Measurements from ENCODE around the gene PPP6R2. TPM values are rescaled to one million over a fixed set of nuclear protein-coding genes. Genes with fewer than 3 reads are reported as not detected.

PPP6R2 gene
- polyA plus RNA-seq, 2 donors = 30.2 to 38.2 TPM

DNA sequence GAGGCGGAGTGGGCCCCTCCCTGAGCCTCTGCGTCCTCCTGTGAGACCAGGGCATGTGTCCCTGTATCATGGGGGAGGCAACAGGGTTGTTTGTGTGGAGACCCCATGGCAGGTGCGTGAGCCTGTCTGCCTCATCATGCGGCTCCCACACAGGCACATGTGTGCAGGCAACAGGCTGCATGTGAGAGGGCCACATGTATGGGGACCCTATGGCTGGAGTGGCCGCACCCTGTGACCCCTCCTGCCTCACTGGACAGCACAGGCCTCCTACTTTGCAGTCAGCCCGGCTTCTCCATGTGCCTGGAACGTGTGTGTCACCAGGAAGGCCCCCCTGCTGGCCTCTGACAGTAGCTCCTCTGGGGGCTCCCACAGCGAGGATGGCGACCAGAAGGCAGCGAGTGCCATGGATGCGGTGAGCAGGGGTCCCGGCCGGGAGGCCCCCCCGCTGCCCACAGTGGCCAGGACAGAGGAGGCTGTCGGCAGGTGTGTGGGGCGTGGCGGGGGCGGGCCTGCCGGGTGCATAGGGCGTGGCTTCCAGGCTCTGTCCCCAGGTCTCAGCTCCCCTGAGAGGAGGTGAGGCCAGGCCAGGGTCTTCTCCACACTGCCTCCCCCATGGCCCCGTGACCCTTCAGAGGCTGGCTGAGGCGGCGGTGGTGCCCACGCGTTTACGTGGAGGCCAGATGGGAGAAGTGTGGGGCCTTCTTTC, 97.6 kb downstream of the PPP6R2 start:
- Histone ChIP-seq H3K27me3 (ENCODE audit: control insufficient read depth in 1 of 2, insufficient read depth in 2 of 2, low read length in 2 of 2) (no peaks in the 10 kb centered on the region), H3K4me1 (ENCODE audit: control insufficient read depth in 2 of 2, insufficient read depth in 2 of 2, low read length in 1 of 2) (no peaks in the 10 kb centered on the region), H3K27ac (ENCODE audit: low read depth in 2 of 2, low read length in 1 of 2) (no peak overlapping the region), H3K9me3 (ENCODE audit: control insufficient read depth in 2 of 2, insufficient read depth in 1 of 2, low read depth in 1 of 2, low read length in 1 of 2) (no peaks in the 10 kb centered on the region), H3K36me3 (ENCODE audit: control insufficient read depth in 2 of 2, insufficient read depth in 2 of 2, low read length in 1 of 2) (peaks cover 20 to 67% of the 10 kb centered on the region in 2 donors), H3K4me3 (ENCODE audit: low read depth in 1 of 2, low read length in 2 of 2) (no peak overlapping the region)
- 82 to 86% methylated on average over 26 of the region's 26 CpGs for WGBS, 2 donors

DNA sequence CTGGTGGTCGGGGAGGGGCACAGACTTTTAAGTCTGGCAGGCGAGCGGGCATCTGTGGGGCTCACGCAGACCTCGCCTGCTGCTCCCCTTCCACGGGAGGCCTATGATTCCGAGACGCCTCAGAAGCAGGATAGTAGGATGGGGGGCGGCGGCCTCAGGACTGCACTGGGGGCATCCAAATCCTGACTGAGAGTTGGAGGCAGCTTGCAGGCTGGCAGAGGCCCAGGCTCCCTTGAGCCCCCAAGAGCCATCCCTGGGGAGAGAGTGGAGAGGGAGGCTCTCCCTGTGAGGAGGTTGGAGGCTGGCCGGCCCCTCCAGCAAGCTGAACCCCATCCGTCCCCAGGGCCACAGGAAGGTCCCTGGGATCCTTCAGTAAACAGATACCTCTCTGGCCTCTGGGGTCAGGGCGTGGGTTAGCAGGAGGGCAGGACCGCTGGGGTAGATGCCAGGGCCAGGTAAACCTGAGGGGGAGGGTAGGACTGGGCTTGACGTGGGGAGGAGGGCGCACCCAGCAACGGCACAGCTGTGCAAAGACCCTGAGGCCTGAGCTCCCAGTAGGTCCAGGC, 98.4 kb downstream of the PPP6R2 start:
- H3K27me3 ChIP-seq (ENCODE audit: control insufficient read depth in 1 of 2, insufficient read depth in 2 of 2, low read length in 2 of 2) = no peaks in the 10 kb centered on the region
- H3K4me1 ChIP-seq (ENCODE audit: control insufficient read depth in 2 of 2, insufficient read depth in 2 of 2, low read length in 1 of 2) = no peaks in the 10 kb centered on the region
- no peaks in the 10 kb centered on the region for H3K9me3 ChIP-seq (ENCODE audit: control insufficient read depth in 2 of 2, insufficient read depth in 1 of 2, low read depth in 1 of 2, low read length in 1 of 2)
- 80 to 85% methylated on average over 16 to 17 of the region's 17 CpGs for WGBS, 2 donors
- H3K36me3 ChIP-seq (ENCODE audit: control insufficient read depth in 2 of 2, insufficient read depth in 2 of 2, low read length in 1 of 2) = peaks cover 20 to 66% of the 10 kb centered on the region in 2 donors
- no peak overlapping the region for H3K27ac ChIP-seq (ENCODE audit: low read depth in 2 of 2, low read length in 1 of 2)
- no peak overlapping the region for H3K4me3 ChIP-seq (ENCODE audit: low read depth in 1 of 2, low read length in 2 of 2)

DNA sequence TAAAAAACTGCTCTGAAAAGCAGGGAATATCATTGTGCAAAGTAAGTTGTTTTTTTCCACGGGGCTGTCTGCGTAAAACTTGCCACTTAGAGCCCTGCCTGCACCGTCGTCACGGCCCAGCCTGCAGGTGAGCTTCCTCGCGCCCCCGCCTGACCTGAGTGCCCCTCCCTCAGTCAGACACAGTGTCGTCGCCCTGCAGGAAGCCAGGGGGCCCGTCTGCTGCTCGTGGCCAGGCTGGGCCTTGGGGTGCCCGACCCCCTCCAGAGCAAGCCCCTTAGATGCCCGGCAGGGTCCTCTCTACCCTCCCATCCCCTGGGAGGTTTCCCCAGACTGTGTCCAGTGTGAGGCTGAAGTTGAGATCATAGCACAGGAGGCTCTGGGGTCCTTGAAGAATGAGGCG, 100.1 kb downstream of the PPP6R2 start:
- H3K27ac ChIP-seq (ENCODE audit: low read depth in 2 of 2, low read length in 1 of 2) = no peak overlapping the region
- 75 to 82% methylated on average over 15 of the region's 15 CpGs for WGBS, 2 donors
- peaks cover 26 to 71% of the 10 kb centered on the region in 2 donors for H3K36me3 ChIP-seq (ENCODE audit: control insufficient read depth in 2 of 2, insufficient read depth in 2 of 2, low read length in 1 of 2)

DNA sequence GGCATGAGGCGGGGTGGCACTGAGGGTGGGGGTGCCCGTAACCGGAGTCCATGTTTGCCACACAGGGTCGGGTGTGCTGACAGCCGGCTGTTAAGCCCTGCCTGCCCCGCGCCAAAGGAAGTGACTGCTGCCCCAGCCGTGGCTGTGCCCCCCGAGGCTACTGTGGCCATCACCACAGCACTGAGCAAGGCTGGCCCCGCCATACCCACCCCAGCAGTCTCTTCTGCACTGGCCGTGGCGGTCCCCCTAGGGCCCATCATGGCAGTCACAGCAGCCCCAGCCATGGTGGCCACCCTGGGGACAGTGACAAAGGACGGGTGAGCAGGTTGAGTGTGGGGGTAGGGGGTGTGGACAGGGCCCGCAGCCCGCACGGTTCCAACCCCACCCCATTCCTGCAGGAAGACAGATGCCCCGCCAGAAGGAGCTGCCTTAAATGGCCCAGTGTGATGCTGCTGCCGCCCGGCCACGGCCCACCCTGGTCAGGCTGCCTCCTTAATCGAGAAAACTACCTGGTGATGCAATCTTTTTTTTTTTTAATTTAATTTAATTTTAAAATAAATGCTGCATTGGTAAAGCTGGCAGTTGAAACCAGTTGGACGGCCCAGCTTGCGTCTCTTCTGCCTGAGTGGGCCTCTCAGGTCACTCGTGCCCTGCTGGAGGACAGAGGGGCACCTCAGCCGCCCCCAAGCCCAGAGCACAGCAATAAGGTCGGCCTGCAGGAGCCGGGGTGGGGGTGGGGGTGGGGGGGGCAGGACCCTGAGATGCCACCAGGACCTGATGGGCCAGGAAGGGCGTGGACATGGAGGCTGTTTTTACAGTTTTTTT, 100.9 kb downstream of the PPP6R2 start:
- Histone ChIP-seq H3K4me1 (ENCODE audit: control insufficient read depth in 2 of 2, insufficient read depth in 2 of 2, low read length in 1 of 2) (no peaks in the 10 kb centered on the region), H3K9me3 (ENCODE audit: control insufficient read depth in 2 of 2, insufficient read depth in 1 of 2, low read depth in 1 of 2, low read length in 1 of 2) (peaks cover 0 to 4% of the 10 kb centered on the region in 2 donors), H3K27ac (ENCODE audit: low read depth in 2 of 2, low read length in 1 of 2) (no peak overlapping the region), H3K4me3 (ENCODE audit: low read depth in 1 of 2, low read length in 2 of 2) (no peak overlapping the region), H3K27me3 (ENCODE audit: control insufficient read depth in 1 of 2, insufficient read depth in 2 of 2, low read length in 2 of 2) (no peaks in the 10 kb centered on the region), H3K36me3 (ENCODE audit: control insufficient read depth in 2 of 2, insufficient read depth in 2 of 2, low read length in 1 of 2) (peaks cover 20 to 71% of the 10 kb centered on the region in 2 donors)
- WGBS, 2 donors = 65 to 67% methylated on average over 28 of the region's 28 CpGs

More for the DNA sequence above, 100.1 kb downstream of the PPP6R2 start:
- Histone ChIP-seq H3K4me1 (ENCODE audit: control insufficient read depth in 2 of 2, insufficient read depth in 2 of 2, low read length in 1 of 2) (no peaks in the 10 kb centered on the region), H3K27me3 (ENCODE audit: control insufficient read depth in 1 of 2, insufficient read depth in 2 of 2, low read length in 2 of 2) (no peaks in the 10 kb centered on the region), H3K4me3 (ENCODE audit: low read depth in 1 of 2, low read length in 2 of 2) (no peak overlapping the region), H3K9me3 (ENCODE audit: control insufficient read depth in 2 of 2, insufficient read depth in 1 of 2, low read depth in 1 of 2, low read length in 1 of 2) (peaks cover 0 to 4% of the 10 kb centered on the region in 2 donors)

DNA sequence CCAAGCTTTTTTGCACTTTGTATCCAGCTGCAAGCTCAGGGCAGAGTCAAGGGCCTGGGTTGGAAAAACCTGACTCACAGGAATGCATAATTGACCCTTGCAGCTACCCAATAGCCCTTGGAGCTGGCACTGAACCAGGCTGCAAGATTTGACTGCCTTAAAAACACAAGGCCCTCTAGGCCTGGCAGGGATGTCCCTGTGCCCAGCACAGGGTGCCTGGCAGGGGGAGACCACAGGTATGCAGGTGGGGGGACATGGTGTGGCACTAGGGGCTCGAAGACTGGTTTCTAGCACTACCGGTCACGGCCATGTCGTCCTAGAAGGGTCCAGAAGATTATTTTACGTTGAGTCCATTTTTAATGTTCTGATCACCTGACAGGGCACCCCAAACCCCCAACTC, 101.5 kb downstream of the PPP6R2 start:
- H3K4me1 ChIP-seq (ENCODE audit: control insufficient read depth in 2 of 2, insufficient read depth in 2 of 2, low read length in 1 of 2) = no peaks in the 10 kb centered on the region
- H3K36me3 ChIP-seq (ENCODE audit: control insufficient read depth in 2 of 2, insufficient read depth in 2 of 2, low read length in 1 of 2) = peaks cover 15 to 64% of the 10 kb centered on the region in 2 donors
- no peak overlapping the region for H3K4me3 ChIP-seq (ENCODE audit: low read depth in 1 of 2, low read length in 2 of 2)
- H3K9me3 ChIP-seq (ENCODE audit: control insufficient read depth in 2 of 2, insufficient read depth in 1 of 2, low read depth in 1 of 2, low read length in 1 of 2) = peaks cover 0 to 4% of the 10 kb centered on the region in 2 donors
- H3K27me3 ChIP-seq (ENCODE audit: control insufficient read depth in 1 of 2, insufficient read depth in 2 of 2, low read length in 2 of 2) = no peaks in the 10 kb centered on the region
- H3K27ac ChIP-seq (ENCODE audit: low read depth in 2 of 2, low read length in 1 of 2) = no peak overlapping the region
- WGBS, 2 donors = 63 to 78% methylated on average over 5 of the region's 5 CpGs

DNA sequence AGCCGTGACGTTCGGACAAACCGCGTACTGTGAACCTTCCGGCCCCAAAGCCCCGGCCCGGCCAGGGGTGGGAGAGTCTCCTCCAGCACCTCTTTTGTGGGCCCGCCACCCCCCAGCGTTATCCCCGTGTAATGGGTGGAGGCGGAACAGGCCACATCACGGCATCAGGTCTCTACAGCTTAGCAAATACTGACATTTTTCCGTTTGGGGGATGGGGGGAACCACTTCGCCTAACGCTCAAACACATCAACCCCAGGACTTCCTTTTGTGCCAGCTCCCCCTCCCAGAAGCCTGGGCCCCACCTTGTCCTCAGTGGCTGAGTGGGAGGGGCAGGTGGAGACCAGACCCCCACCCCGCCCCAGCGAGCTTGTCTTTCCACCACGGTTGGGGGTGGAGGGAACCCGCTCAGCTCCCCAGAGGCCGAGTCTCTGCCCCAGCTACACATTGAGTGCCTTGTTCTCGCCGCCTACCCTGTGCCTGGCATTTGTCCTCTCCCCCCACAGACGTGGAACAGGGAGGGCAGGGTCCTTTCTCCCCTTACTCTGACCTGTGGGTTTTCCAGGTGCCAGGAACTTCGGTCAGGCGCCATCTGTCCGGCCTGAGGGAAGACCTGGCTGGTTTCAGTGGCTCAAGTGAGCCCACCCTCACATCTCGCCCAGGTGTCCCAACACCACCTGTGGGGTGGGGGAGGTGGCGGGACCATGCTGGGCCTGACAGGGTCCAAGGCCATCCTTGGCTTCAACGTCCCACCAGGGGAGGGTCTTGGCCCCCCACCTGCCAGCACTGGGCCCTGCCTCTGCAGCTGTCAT, 102.1 kb downstream of the PPP6R2 start:
- peaks cover 0 to 4% of the 10 kb centered on the region in 2 donors for H3K9me3 ChIP-seq (ENCODE audit: control insufficient read depth in 2 of 2, insufficient read depth in 1 of 2, low read depth in 1 of 2, low read length in 1 of 2)
- H3K36me3 ChIP-seq (ENCODE audit: control insufficient read depth in 2 of 2, insufficient read depth in 2 of 2, low read length in 1 of 2) = peaks cover 15 to 60% of the 10 kb centered on the region in 2 donors
- H3K4me1 ChIP-seq (ENCODE audit: control insufficient read depth in 2 of 2, insufficient read depth in 2 of 2, low read length in 1 of 2) = no peaks in the 10 kb centered on the region
- no peak overlapping the region for H3K4me3 ChIP-seq (ENCODE audit: low read depth in 1 of 2, low read length in 2 of 2)
- 64 to 71% methylated on average over 30 of the region's 30 CpGs for WGBS, 2 donors
- peak overlapping the region in 1 of 2 donors; percentile 27 for H3K27ac ChIP-seq (ENCODE audit: low read depth in 2 of 2, low read length in 1 of 2)
- H3K27me3 ChIP-seq (ENCODE audit: control insufficient read depth in 1 of 2, insufficient read depth in 2 of 2, low read length in 2 of 2) = no peaks in the 10 kb centered on the region

DNA sequence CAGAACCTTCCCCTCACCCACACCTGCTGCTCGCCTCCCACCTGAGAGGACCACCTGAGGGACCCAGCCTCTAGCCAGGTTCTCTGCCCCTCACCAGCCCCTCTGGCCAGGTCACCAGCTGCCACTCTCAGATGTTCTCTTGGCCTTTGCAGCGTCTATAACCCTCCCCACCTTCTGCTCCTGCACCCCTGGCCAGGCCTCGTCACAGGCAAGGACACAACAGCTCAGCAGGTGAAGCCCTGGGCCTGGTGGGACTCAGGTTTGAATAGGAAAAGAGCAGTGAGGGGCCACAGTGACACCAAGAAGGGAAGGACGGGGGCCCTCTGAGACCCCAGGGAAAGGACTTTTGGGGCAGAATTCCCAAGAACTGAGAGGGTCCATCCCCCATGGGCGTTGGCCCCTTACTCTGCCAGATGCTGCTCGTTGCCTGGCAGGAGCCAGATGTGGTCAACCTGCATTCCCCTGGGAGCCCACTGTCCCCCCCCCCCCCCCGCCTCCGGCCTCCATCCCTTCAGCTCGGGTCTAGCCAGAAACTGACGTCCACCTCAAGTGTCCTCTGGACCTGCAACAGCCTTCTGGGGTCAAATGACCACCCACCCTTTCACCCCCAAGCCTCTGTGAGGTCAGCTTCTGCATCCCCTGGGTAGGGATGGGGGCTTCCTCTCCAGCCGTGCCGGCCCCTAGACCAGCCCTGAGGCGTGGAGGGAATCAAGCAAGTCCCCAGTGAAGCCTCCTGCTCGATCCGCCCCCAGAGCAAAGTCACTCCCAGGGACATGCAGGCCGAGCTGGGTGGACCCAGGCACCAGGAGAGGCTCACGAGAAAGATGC, 103.0 kb downstream of the PPP6R2 start:
- H3K27me3 ChIP-seq (ENCODE audit: control insufficient read depth in 1 of 2, insufficient read depth in 2 of 2, low read length in 2 of 2) = no peaks in the 10 kb centered on the region
- no peak overlapping the region for H3K27ac ChIP-seq (ENCODE audit: low read depth in 2 of 2, low read length in 1 of 2)
- 79% methylated on average over 17 of the region's 17 CpGs for whole genome bisulfite sequencing, 2 donors
- peaks cover 0 to 4% of the 10 kb centered on the region in 2 donors for H3K9me3 ChIP-seq (ENCODE audit: control insufficient read depth in 2 of 2, insufficient read depth in 1 of 2, low read depth in 1 of 2, low read length in 1 of 2)
- H3K36me3 ChIP-seq (ENCODE audit: control insufficient read depth in 2 of 2, insufficient read depth in 2 of 2, low read length in 1 of 2) = peaks cover 15 to 56% of the 10 kb centered on the region in 2 donors
- H3K4me3 ChIP-seq (ENCODE audit: low read depth in 1 of 2, low read length in 2 of 2) = no peak overlapping the region
- H3K4me1 ChIP-seq (ENCODE audit: control insufficient read depth in 2 of 2, insufficient read depth in 2 of 2, low read length in 1 of 2) = no peaks in the 10 kb centered on the region

DNA sequence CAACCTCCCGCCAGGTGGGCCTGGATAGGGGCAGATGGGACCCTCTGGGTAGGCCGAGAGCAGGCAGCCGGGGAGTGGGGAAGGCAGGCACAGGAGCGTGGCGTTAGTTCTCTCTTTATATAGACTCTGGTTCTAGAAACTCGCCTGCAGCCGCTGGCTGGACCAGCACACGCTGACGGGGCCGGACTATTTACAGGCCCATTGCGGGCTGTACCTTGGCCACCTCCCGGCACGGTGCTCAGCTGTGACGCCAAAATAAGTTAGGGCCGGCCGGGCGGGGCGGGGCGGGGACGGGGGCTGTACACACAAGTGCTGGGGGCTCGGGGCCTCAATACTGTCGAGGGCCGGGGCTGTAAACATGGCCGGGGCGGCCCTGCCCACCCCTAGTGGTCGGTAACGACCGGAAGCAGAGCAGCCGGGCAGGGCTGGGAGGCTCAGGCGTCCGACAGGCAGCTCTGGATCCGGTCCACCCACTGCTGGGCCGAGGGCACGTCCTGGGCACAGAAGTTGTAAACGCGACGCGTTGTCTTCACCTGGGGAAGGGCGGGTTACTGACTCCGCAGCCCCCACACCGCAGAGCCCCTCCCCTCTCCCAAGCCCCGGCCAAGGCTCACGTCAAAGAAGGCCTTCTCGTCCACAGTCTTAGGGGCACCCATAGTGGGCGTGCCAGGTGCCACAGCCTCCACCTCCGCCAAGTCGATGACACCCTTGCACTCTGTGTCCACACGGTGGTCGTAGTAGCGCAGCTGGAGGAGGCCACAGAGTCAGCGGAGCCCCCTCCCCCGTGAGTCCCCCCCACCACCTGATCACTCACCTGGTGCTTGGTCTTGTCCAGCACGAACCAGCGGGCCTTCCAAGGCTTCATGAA, 103.8 kb downstream of the PPP6R2 start:
- H3K9me3 ChIP-seq (ENCODE audit: control insufficient read depth in 2 of 2, insufficient read depth in 1 of 2, low read depth in 1 of 2, low read length in 1 of 2) = peaks cover 0 to 4% of the 10 kb centered on the region in 2 donors
- 81 to 84% methylated on average over 54 of the region's 54 CpGs for WGBS, 2 donors
- H3K36me3 ChIP-seq (ENCODE audit: control insufficient read depth in 2 of 2, insufficient read depth in 2 of 2, low read length in 1 of 2) = peaks cover 15 to 47% of the 10 kb centered on the region in 2 donors
- H3K4me1 ChIP-seq (ENCODE audit: control insufficient read depth in 2 of 2, insufficient read depth in 2 of 2, low read length in 1 of 2) = no peaks in the 10 kb centered on the region
- H3K27me3 ChIP-seq (ENCODE audit: control insufficient read depth in 1 of 2, insufficient read depth in 2 of 2, low read length in 2 of 2) = no peaks in the 10 kb centered on the region
- no peak overlapping the region for H3K4me3 ChIP-seq (ENCODE audit: low read depth in 1 of 2, low read length in 2 of 2)
- no peak overlapping the region for H3K27ac ChIP-seq (ENCODE audit: low read depth in 2 of 2, low read length in 1 of 2)
